Measurements from ENCODE around the gene ATG2B.
A peak's percentile ranks its signal among the peaks of the same experiment; 100 is the strongest.

Gene ATG2B

DNA sequence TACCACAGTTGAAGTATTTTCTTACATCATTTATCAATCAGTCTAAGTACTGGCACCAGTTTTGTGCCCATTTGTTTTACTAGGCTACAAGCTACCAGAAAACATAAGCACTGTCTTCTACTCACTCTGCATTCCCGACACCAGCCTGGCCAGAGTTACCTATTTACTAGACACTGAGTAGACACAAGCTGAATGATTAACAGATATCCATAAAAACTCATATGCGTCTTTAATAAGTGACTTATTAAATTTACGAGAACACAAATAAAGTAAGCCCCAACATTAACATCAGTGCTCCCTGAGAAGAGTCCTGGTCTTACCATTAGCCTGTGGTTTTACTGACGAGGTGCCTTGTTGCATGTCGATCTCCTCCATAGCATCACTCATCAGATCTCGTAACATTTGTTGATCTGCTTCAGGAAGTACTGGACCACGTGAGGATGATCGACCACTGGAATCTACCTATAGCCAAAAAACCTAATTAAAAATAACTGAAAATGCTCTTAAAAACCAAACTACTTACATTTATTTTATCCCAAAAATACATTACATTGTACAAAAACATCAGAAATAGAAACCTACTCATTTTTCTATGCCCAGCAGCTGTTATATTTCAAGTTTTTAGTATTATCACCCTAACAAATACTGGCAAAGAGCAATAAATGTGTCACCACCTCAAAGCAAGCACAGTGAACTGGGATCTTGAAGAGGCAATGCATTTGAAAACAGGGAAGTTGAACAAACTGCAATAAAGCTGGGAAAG is 53.8 kb downstream of the ATG2B start:
- DNase-seq = no peak

DNA sequence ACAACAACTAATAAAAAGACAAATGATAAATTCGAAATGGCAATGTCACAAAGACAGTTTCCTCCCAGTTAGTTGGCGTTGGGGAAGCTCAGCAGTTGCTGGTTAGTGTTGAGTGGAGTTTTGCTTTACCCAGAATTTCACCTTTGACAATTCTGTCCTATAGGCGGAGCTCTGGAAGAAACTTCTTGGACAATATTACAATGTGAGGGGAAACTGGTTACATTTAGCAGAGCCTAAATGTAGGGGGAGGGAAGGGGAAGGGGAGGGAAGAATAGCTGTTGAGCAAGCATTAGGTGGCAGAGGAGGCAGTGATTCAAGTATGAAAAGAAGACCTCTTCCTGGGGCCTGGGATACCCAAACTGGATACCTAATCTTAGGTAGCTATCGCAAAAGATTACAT is 55.7 kb downstream of the ATG2B start:
- no peak for DNase-seq

DNA sequence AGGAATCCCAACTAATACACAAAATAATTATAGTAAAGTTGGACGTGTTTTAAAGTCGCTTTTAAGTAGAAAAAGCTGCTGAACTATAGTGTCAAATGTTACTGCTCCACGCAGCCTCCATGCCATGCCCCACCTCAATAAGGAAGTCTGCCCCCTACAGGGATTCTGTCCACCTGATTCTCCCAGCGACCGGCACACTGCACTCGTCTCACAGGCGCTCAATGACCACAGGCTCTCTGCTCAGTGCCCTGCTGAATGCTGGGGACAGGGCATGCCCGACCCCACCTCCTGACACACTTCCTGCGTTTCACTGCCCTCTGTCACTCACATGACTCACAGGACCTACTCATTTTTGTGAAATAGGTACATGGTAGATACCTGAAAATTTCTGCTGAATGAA is 58.2 kb downstream of the ATG2B start:
- DNase-seq = no peak

DNA sequence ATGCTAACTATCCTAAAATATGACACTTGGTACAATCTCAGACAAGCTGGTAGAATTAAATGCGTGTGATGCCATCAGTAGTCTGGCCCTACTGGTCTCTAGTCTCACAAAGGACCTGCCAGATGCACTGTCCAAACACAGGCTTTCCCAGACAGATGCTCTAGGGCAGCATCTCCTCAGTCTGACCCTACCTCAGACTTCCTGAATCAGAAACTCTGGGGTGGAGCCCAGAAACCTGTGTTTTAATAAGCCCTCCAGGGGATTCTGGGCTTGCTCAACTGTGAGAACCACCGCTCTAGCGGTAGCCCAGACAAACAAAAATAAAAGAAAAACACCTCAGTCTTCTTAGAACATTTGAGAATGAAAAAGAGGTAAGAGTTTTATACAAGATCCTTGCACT is 59.2 kb downstream of the ATG2B start:
- DNase-seq = no peak

DNA sequence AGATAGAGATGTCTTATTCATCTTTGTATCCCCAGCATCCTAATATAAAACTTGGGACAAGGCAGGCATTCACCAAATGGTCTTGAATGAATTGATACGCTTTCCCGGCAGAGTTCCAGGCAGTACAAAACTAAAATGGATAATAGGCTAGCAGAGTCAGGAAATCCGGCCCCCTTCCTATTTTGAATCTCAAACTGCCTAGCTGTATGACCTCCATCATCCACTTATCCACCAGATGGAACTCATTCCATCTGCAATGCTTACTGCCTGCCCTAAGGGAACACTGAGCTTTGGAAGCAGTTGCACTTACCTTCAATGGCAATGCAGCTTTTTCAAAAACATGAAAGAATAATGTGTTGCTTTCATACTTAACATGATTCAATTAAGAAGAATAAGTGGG is 63.7 kb downstream of the ATG2B start:
- no peak for DNase-seq

DNA sequence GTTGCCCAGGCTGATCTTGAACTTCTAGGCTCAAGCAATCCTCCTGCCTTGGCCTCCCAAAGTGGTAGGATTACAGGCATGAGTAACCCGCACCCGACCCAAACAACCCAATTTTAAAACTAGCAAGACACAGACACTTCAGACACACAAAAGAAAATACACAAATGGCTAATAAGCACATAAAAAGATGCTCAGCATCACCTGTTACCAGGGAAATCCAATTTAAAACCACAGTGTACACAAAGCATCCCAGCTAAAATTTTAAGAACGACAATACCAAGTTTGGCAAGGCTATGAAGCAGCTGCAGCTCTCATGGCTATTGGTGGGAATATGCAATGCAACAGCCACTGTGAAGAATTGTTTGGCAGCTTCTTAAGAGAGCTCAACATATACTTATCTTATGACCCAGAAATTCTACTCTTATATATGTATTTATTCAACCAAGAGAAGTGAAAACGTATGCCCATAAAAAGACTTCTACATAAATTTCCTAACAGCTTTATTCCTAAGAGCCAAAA is 65.1 kb downstream of the ATG2B start:
- no peak for DNase-seq

DNA sequence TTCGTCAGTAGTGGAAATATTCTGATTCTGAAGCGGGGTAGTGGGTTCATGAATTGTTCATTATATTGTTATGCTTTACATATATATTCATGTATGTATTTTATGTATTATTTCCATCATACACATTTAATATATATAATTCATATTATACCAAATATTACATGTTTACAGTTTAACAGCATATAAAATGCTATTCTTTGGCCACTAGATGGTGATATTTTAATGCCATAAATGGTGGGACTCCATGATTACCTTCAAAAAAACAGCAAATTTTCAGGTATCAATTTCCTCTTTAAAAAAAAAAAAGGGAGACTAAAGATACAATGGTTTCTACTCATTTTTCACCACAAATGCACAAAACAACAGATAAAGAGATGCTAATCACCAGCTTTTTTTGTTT is 66.1 kb downstream of the ATG2B start:
- no peak for DNase-seq

DNA sequence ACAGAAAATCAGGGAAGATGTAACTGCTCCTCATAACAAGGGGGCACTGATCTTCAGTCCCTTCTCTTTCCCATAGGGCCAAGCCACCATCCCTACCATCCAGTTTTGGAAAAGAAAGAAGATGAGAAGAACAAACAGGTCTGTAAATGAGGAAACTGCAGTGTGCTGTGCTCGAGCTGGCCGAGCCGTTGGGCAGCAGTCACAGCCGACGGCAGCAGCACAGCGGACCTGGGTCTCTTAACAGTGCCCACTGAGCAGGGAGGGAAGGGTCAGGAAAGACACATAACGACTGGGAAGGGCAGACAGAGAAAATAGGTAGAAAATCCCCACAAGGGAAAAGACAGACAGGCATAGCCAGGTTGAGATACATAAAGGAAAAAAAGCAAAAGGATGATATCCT is 68.9 kb downstream of the ATG2B start:
- DNase-seq = no peak

DNA sequence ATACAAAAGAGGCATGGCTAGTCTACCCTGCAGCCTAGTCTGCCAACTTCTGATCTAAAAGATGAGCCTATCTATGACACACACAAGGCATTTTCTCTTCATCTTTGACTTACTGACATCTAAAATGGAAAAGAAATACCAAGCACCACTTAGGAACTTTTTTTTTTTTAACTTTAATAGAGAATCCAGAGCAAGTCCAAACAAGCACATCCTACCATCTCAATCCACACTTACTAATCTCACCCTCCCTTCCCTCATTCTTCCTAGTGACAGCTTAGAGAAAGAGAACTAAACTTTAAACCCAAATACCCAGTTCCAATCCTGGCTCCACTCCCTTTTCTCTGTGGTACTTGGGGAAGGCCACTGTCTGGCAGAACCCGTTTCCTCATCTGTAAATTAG is 75.3 kb downstream of the ATG2B start:
- DNase-seq = no peak

DNA sequence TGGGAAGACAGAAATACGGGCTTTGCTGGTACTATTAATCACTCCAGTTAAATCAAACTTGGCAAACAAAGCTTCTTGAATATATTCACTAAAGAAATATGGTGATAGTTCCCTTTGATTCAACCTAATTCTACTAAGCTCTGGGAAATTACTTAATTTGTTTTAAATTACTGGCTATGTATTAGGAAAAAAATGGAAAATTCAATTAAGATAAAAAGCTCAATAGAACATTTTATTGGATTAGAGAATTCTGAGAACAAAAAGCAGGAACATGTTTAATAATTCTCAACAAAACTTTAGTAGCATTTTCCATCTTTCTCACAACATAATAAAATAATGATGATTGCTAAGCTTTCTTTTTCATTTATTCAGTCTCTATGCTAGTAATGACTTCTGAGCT is 76.9 kb downstream of the ATG2B start:
- no peak for DNase-seq

DNA sequence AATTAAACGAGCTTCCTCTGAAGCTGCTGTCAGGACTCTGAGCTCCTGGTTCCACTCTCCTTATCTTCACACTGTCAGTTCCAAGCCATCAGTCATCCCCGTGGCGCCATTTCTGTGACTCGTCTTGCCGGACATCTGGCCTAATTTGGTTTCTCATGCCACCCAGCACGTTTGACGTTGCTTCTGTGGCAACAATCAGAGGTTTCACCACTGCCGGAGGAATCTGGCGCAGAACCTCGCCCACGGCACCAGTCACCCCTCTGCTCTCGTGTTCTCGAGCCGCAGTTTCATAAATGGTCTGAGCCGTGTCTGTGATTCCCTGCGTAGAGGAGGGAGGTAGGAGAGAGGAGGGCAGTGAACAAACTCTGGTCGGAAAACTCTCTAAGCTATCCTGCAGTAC is 77.5 kb downstream of the ATG2B start:
- DNase-seq = no peak

DNA sequence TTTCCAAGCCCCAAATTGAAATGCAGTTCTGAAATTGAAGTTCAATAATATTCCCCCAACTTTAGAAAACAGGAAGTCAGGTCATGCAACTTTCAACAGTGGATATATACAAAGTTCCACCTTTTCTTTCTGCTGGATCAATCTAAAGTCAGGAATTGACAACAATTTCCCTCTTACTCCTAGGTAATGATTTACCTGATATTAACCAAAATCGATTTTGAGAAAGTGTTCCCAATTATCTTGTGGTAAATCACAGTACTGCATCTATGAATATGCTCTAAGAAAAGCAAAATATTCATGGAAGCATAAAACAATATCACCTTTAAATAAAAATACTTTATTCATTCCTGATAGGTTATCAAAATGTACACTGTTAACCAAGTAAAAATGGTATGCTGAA is 78.7 kb downstream of the ATG2B start:
- DNase-seq = no peak

DNA sequence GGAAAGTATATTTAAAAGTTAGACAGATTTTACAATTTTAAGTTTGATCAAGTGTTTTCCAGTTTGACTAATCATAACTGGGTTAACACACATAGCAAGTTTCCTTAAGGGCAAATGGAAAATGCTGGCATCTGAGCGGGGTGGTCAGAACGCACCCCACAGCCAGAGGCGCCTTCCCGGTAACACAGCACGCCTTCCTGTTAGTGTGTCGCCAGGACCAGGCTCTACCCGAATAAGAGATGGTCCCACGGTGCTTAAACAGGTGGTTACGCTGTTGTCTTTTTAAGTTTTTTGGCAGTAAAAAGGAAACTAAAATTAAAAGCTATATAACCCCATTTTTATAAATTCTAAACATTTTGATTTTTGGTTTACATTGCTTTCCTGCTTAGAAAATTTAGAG is 79.1 kb downstream of the ATG2B start:
- DNase-seq = no peak

DNA sequence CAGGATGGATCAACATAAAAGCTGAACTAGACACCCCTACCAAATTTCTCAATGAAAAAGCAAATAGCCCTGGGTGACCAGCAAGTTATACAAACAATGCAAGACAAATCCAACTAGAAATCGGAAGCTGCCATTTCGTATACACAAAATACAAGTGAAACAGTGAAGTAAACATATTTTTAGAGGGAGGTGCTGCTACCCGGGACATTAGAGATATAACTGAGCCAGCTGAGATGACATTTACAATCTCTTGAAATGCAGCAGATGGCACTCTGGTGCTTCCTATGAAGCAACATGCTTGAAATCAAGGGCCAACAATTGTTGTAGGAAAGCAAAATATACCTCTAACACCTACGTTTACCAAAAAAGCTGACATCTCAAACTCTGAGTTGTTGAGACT is 81.7 kb downstream of the ATG2B start:
- DNase-seq = no peak

DNA sequence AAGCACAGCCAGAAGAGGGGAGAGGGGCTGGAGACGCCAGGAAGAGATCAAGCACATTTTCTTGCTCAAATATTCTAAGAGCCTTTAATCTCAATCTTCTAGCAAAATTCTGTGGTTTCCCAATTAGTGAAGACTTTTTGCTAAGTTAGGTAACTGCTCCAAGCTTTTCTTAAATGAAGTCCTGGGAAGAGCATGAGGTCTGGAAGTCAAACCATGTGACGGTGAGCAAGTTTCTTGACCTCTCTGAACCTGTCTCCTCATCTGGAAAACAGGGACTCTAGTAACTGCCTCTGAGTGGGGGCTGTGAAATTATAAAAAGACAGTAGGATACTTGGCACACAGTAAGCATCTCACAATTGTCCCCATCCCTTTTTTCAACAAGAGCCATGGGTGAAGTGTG is 83.0 kb downstream of the ATG2B start:
- DNase-seq = no peak

DNA sequence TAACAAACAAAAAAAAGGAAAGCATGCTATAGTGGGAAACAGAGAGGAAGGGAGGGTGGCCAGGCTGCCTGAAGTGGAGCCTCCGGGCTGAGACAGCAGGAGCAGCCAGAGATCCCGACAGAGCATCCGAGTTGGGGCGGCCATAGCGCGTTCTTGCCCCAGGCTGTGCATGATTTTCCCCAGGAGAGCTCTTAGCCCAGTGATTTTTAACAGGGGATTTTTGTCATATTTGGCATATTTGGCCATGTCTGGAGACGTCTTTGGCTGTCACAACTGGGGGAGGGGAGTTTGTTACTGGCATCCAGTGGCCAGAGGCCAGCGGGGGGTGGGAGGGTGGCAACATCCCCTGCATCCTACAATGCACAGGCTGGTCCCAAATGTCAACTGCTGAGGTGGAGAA is 83.6 kb downstream of the ATG2B start:
- no peak for DNase-seq

DNA sequence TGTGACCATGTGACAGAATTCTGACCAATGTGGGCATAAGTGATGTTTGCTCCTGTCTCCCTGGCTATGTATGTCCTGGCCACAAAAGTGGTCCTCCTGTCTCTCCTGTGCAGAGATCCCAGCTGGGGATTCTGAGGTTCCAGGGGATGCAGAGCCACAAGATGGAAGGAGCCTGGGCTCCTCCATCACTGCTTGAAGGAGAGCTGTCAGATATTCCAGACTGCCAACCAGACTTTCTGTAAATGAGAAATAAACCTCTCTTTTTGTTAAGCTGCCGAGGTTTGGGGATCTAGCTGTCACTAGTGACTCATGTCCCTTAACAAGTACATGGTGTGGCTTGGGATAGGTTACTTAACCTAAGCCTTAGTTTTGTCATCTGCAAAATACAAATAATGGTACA is 85.3 kb downstream of the ATG2B start:
- no peak for DNase-seq

DNA sequence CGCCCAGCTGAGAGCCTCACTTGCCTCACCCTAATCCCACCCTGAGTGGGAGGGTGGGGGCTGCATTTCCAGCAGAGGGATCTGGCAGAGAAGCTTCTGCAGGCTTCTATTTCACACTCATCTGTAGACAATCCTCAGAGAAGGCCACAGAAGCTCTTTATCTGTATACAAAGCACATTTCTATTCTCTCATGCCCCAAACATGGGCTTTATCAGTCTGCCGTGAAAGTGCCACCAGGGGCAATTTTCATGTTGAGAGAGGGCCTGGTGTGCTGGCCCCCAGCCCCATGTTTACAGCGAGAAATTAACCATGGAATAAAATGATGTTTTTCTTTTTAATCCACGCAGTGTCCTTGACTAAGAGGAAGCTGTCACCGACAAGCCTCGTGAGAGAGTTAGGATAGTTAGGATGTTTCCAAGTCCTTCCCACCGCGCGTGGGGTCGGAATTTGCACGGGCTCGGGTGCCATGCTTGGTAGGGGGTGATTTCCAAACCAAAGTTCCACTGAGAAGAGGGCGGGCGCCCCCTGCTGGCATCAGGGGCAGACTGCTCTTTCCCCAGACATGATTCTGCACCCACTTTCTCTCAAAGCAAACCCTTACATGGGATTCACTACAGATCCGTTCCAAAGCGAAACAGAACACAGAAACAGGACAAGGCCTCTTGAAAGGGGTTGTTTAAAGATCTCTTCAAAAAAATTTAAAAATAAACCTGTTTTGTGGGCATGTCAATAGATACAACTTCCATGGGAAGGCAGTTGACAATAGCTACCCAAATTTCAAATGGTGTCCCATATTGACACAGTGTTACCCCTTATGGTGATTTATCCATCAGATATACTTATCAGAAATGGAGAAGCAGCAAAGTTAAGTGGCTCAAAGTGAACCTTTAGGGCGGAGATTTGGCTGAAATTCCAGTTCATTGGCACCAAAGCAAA is 87.7 kb downstream of the ATG2B start:
- DNase-seq = peak; percentile 66 to 70

DNA sequence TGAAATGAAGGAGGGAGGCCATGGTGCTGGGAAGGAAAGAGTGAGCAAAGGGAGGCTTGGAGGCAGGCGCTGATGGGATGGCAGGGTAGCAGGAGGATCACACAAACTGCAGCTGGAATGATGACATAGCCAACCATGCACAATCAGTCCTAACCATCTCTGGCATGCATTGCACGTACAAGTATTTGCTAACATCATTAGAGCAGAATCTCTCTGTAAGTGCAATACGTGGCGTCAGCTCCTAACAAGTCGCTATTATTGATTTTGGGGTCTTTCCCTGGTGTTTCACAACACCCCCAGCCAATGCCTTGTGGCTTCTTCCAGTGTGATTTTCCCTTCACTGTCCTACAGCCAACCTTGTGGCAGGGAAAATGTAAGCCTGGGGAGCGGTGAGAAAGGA is 88.6 kb downstream of the ATG2B start:
- no peak for DNase-seq

DNA sequence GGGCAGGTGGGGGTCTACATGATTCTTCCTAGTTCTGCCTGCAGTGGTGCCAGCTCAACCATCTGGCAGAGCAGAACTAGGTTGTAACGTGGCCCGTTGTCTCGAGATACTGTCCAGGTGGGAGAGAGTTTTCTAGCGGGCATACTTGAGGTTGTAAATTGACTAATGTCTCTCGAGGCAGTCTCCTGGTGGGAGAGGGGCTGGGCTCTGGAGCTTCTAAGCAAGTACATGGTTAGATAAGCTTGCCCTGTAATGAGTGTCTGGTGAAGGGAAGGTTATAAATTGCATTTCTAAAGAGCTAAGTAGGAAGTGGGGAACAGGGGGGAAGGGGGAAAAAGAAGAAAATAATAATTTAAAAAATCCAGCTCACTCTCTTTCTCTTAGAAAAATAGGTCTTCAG is 89.0 kb downstream of the ATG2B start:
- no peak for DNase-seq

DNA sequence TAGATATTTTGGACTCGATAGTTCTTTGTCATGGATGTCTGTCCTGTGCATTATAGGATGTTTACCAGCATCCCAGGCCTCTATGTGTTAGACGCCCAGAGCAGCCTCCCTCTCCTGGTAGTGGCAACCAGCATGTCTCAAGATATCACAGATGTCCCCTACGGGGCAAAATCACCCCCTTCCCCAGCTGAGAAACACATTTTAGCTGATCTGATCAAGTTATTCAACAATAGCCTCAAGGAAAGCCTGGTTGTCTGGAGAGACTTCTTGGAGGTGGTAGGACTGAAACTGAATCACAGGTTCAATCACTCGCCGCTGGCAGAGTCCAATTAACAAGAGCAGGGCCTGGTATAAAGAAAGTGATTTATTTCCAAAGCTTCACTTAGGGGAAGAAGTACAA is 89.5 kb downstream of the ATG2B start:
- DNase-seq = no peak

DNA sequence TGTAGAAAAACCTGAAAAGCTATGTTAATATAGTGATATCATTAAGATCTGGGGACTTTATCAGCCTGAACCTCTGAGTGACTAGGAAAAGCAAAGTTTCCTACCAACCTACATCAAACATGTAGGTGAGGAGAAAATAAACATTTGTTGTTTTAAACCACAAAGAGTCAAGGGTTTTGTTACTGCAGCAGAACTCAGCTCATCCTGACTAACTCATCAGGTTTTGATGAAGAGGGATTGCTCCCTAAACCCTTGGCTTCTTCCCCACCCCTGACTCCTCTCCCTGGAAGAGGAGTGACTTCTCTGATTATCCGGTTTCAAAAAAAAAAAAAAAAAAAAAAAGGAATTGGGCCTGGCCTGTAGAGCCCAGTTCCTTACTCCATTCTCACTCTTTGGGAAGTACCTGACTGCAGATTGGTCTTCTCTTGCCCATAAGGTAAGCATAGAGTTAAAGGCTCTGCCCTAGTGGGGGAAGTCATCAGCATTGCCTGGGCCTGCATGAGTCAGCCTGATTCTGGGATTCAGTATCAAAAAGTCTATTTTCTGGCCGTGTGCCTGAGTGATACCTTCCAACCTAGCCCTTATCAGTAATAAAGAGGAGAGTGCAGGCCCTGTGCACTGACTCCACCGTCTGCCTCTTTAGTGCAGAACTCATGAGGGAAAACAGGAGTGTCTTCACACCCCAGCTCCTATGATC is 90.2 kb downstream of the ATG2B start:
- no peak for DNase-seq

DNA sequence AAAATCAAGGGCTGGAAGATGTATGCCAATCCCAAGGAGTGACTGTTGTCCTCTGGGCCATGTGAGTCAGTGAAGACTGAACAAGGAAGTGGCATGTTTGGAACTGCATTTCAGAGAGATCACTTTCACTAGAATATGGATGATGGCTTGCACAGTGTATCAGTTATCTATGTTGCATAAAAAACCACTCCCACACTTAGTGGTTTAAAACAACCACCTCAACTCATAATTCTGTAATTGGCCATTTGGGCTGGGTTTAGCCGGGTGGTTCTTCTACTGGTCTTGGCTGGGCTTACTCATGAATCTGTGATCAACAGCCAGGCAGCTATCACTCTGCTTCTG is 91.7 kb downstream of the ATG2B start:
- no peak for DNase-seq

Measured in activated CD4-positive, alpha-beta T cell treated with anti-CD3 and anti-CD28 coated beads for 4 hours (primary cell).